HEK293 (cell line): ENCODE measurements around the gene BRWD1.

ENCODE experiments used
- CTCF ChIA-PET: fragments of 350-600 bp; formaldehyde crosslinking; extraction: SDS; loops from one replicate; lab custom pipeline; 2021; ENCODE audit warnings: antibody characterized with exemption; lab: Yijun Ruan, JAX
- POLR2A ChIA-PET: fragments of 300-600 bp; formaldehyde crosslinking; extraction: SDS; loops from one replicate; lab custom pipeline; 2020; ENCODE audit warnings: antibody characterized with exemption, inconsistent platforms; lab: Yijun Ruan, JAX
- H3K27ac ChIP-seq: fragments of 200-500 bp; sonication (Bioruptor generic); 2 replicates; pipeline ENCODE4 v1.5.1; 2014; ENCODE audit warnings: low read depth, low read length, control low read depth, inconsistent platforms; ENCODE audit errors: extremely low read depth
- H3K36me3 ChIP-seq, 2 experiments: fragments of 200-500 bp in 1 of 2; sonication (Bioruptor generic) in 1 of 2; 1 replicate in 1 of 2; 2 replicates in 1 of 2; pipeline ENCODE4 v1.5.1; 2014 to 2017; ENCODE audit warnings: inconsistent platforms in 2 of 2, low read length in 2 of 2; ENCODE audit not compliant: control insufficient read depth in 2 of 2, insufficient read depth in 1 of 2
- H3K4me1 ChIP-seq: fragments of 200-500 bp; sonication (Bioruptor generic); 2 replicates; pipeline ENCODE4 v1.5.1; 2014; ENCODE audit warnings: mild to moderate bottlenecking, low read length, inconsistent platforms; ENCODE audit not compliant: control insufficient read depth, insufficient read depth
- H3K4me3 ChIP-seq: 2 replicates; pipeline ENCODE4 v1.5.1; 2011; ENCODE audit warnings: low read depth, mild to moderate bottlenecking, control low read depth, low read length, moderate library complexity
- H3K9me3 ChIP-seq: fragments of 200-500 bp; sonication (Bioruptor generic); 2 replicates; pipeline ENCODE4 v1.5.1; 2014; ENCODE audit warnings: low read depth, low read length, inconsistent platforms; ENCODE audit not compliant: control insufficient read depth, insufficient read depth
- FEZF1 ChIP-seq: fragments of 450-650 bp; formaldehyde crosslinking; IDR thresholded peaks from 2 replicates; pipeline ENCODE4 v1.5.1; 2016; ENCODE audit warnings: missing biosample characterization, missing genetic modification characterization
- OSR2 ChIP-seq: fragments of 450-650 bp; formaldehyde crosslinking; IDR thresholded peaks from 2 replicates; pipeline ENCODE4 v1.5.1; 2016; ENCODE audit warnings: missing biosample characterization, missing genetic modification characterization
- REPIN1 ChIP-seq: fragments of 450-650 bp; formaldehyde crosslinking; IDR thresholded peaks from 2 replicates; pipeline ENCODE4 v1.5.1; 2017; ENCODE audit warnings: missing biosample characterization, missing genetic modification characterization, low read depth
- WT1 ChIP-seq: fragments of 450-650 bp; formaldehyde crosslinking; IDR thresholded peaks from 2 replicates; pipeline ENCODE4 v1.5.1; 2016; ENCODE audit warnings: missing biosample characterization, missing genetic modification characterization
- ZBTB17 ChIP-seq: fragments of 450-650 bp; formaldehyde crosslinking; IDR thresholded peaks from 2 replicates; pipeline ENCODE4 v1.5.1; 2016; ENCODE audit warnings: missing biosample characterization, missing genetic modification characterization
- ZBTB7A ChIP-seq: fragments of 450-650 bp; formaldehyde crosslinking; IDR thresholded peaks from 2 replicates; pipeline ENCODE4 v1.5.1; 2016; ENCODE audit warnings: low read depth, missing biosample characterization, missing genetic modification characterization
- ZEB2 ChIP-seq: fragments of 450-650 bp; formaldehyde crosslinking; IDR thresholded peaks from 2 replicates; pipeline ENCODE4 v1.5.1; 2016; ENCODE audit warnings: missing biosample characterization, missing genetic modification characterization
- ZNF175 ChIP-seq: fragments of 450-650 bp; formaldehyde crosslinking; IDR thresholded peaks from 2 replicates; pipeline ENCODE4 v1.5.1; 2016; ENCODE audit warnings: missing biosample characterization, missing genetic modification characterization
- ZNF211 ChIP-seq: fragments of 450-650 bp; formaldehyde crosslinking; IDR thresholded peaks from 2 replicates; pipeline ENCODE4 v1.5.1; 2016; ENCODE audit warnings: low read depth, missing biosample characterization, missing genetic modification characterization
- ZNF274 ChIP-seq, 2 experiments: fragments of 200-500 bp in 1 of 2; fragments of 450-650 bp in 1 of 2; sonication (Bioruptor generic) in 1 of 2; formaldehyde crosslinking in 1 of 2; IDR thresholded peaks; 2 replicates each; pipeline versions ENCODE4 v1.5.1 to v1.6.1; 2014 to 2016; ENCODE audit warnings: borderline replicate concordance in 1 of 2, inconsistent platforms in 1 of 2, low read length in 1 of 2, missing biosample characterization in 1 of 2, missing genetic modification characterization in 1 of 2
- ZNF366 ChIP-seq: fragments of 450-650 bp; formaldehyde crosslinking; conservative IDR thresholded peaks from 2 replicates; pipeline ENCODE4 v1.5.1; 2016; ENCODE audit warnings: missing biosample characterization, missing genetic modification characterization
- ZNF394 ChIP-seq: fragments of 450-650 bp; formaldehyde crosslinking; IDR thresholded peaks from 2 replicates; pipeline ENCODE4 v1.5.1; 2016; ENCODE audit warnings: missing biosample characterization, missing genetic modification characterization, mild to moderate bottlenecking, moderate library complexity, borderline replicate concordance
- ZNF777 ChIP-seq: fragments of 450-650 bp; formaldehyde crosslinking; IDR thresholded peaks from 2 replicates; pipeline ENCODE4 v1.5.1; 2017; ENCODE audit warnings: missing biosample characterization, missing genetic modification characterization, borderline replicate concordance
- TF ChIP-seq, protein P1 (sequence below): fragments of 450-650 bp; formaldehyde crosslinking; IDR thresholded peaks from 2 replicates; pipeline ENCODE4 v1.5.1; 2016; ENCODE audit warnings: missing biosample characterization, missing genetic modification characterization, low read depth
- TF ChIP-seq, protein P2 (sequence below): fragments of 450-650 bp; formaldehyde crosslinking; IDR thresholded peaks from 2 replicates; pipeline ENCODE4 v1.5.1; 2016; ENCODE audit warnings: missing biosample characterization, missing genetic modification characterization, borderline replicate concordance
- TF ChIP-seq, protein P3 (sequence below): fragments of 450-650 bp; formaldehyde crosslinking; IDR thresholded peaks from 2 replicates; pipeline ENCODE4 v1.5.1; 2016; ENCODE audit warnings: missing biosample characterization, missing genetic modification characterization
- TF ChIP-seq, protein P4 (sequence below): IDR thresholded peaks from 2 replicates; pipeline ENCODE4 v1.6.1; 2011; ENCODE audit warnings: mild to moderate bottlenecking, low read depth, low read length, borderline replicate concordance
- TF ChIP-seq, protein P5 (sequence below): fragments of 450-650 bp; formaldehyde crosslinking; IDR thresholded peaks from 2 replicates; pipeline ENCODE4 v1.5.1; 2017; ENCODE audit warnings: missing biosample characterization, missing genetic modification characterization
- TF ChIP-seq, protein P6 (sequence below): fragments of 450-650 bp; formaldehyde crosslinking; conservative IDR thresholded peaks from 2 replicates; pipeline ENCODE4 v1.5.1; 2016; ENCODE audit warnings: low read depth, missing biosample characterization, missing genetic modification characterization

Gene BRWD1

DNA sequence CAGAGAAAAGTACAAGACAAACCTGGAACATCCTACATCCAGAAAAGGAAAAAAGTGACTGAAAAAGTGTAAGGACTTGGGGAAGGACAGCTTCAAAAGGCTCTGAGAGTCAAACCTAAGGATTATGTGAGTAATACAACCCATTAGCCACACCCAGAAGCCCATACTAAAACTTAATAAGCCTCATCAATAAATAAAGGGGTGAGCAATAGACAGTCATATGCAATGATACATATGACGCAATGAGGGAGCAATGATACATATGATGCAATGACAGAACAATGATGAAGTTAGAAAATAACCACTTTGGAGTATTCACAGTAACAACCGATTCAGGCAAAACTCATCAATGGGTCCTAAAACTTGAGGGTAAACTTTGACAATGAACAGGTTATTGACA lies 50.1 kb downstream of the BRWD1 start:
- Histone ChIP-seq H3K4me3 (no peak overlapping the region), H3K27ac (no peak overlapping the region), H3K4me1 (peaks cover 6% of the 10 kb centered on the region), H3K9me3 (no peaks in the 10 kb centered on the region), H3K36me3 (peaks cover 44 to 66% of the 10 kb centered on the region in 2 experiments)
- TF ChIP-seq ZBTB17 (tag by site-specific recombination) (peak; percentile 54), REPIN1 (tag by site-specific recombination) (no peak), ZNF777 (tag by site-specific recombination) (no peak)
- TF ChIP-seq, protein P1, sequence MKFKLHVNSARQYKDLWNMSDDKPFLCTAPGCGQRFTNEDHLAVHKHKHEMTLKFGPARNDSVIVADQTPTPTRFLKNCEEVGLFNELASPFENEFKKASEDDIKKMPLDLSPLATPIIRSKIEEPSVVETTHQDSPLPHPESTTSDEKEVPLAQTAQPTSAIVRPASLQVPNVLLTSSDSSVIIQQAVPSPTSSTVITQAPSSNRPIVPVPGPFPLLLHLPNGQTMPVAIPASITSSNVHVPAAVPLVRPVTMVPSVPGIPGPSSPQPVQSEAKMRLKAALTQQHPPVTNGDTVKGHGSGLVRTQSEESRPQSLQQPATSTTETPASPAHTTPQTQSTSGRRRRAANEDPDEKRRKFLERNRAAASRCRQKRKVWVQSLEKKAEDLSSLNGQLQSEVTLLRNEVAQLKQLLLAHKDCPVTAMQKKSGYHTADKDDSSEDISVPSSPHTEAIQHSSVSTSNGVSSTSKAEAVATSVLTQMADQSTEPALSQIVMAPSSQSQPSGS (tag by site-specific recombination): 0 out of 2 replicates have a peak, but pooled peaks have one; percentile 21
- ChIA-PET CTCF (interaction anchor here (0.7 kb wide), 1 partner anchor 178 kb away, joined by 3 read pairs; no protein-coding TSS in a partner anchor), POLR2A (interaction anchor here (0.6 kb wide), 1 partner anchor 296 kb away, joined by 5 read pairs; no protein-coding TSS in a partner anchor)

DNA sequence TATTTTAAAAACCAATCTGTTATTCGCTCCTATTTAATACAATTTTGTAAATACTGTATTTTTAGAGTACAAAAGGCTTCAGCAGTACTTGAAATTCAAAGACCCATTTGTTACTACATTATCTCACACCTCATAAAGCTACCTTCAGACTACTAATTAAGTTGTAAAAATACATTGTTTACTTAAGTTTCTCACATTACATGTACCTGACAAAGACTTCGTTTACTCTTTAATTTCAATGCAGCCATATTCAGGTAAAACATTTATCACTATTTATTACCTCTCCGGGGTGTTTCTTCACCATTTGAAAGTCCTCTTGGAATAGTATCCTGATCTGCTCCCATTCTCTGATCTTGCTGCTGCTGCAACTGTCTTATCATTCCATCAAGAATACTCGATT lies 55.2 kb downstream of the BRWD1 start:
- H3K4me1 ChIP-seq: peaks cover 12% of the 10 kb centered on the region
- ChIA-PET POLR2A (no interaction called here), CTCF (no interaction called here)
- no peaks in the 10 kb centered on the region for H3K9me3 ChIP-seq
- peaks cover 24 to 59% of the 10 kb centered on the region in 2 experiments for H3K36me3 ChIP-seq
- no peak overlapping the region for H3K27ac ChIP-seq
- H3K4me3 ChIP-seq: no peak overlapping the region
- TF ChIP-seq, protein P2, sequence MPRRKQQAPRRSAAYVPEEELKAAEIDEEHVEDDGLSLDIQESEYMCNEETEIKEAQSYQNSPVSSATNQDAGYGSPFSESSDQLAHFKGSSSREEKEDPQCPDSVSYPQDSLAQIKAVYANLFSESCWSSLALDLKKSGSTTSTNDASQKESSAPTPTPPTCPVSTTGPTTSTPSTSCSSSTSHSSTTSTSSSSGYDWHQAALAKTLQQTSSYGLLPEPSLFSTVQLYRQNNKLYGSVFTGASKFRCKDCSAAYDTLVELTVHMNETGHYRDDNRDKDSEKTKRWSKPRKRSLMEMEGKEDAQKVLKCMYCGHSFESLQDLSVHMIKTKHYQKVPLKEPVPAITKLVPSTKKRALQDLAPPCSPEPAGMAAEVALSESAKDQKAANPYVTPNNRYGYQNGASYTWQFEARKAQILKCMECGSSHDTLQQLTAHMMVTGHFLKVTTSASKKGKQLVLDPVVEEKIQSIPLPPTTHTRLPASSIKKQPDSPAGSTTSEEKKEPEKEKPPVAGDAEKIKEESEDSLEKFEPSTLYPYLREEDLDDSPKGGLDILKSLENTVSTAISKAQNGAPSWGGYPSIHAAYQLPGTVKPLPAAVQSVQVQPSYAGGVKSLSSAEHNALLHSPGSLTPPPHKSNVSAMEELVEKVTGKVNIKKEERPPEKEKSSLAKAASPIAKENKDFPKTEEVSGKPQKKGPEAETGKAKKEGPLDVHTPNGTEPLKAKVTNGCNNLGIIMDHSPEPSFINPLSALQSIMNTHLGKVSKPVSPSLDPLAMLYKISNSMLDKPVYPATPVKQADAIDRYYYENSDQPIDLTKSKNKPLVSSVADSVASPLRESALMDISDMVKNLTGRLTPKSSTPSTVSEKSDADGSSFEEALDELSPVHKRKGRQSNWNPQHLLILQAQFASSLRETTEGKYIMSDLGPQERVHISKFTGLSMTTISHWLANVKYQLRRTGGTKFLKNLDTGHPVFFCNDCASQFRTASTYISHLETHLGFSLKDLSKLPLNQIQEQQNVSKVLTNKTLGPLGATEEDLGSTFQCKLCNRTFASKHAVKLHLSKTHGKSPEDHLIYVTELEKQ (tag by site-specific recombination): 0 out of 2 replicates have a peak, but pooled peaks have one; percentile 21
- 0 out of 2 replicates have a peak, but pooled peaks have one; percentile 17 for TF ChIP-seq ZNF394 (tag by site-specific recombination)
- TF ChIP-seq ZNF274 (IDR thresholded peaks at IDR 0.05; ENCODE audit: low read length): no peak
- no peak for TF ChIP-seq ZNF274 (tag by site-specific recombination; IDR thresholded peaks at IDR 0.05; ENCODE audit: borderline replicate concordance)
- TF ChIP-seq, protein P3, sequence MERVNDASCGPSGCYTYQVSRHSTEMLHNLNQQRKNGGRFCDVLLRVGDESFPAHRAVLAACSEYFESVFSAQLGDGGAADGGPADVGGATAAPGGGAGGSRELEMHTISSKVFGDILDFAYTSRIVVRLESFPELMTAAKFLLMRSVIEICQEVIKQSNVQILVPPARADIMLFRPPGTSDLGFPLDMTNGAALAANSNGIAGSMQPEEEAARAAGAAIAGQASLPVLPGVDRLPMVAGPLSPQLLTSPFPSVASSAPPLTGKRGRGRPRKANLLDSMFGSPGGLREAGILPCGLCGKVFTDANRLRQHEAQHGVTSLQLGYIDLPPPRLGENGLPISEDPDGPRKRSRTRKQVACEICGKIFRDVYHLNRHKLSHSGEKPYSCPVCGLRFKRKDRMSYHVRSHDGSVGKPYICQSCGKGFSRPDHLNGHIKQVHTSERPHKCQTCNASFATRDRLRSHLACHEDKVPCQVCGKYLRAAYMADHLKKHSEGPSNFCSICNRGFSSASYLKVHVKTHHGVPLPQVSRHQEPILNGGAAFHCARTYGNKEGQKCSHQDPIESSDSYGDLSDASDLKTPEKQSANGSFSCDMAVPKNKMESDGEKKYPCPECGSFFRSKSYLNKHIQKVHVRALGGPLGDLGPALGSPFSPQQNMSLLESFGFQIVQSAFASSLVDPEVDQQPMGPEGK (tag by site-specific recombination): no peak
- no peak for TF ChIP-seq ZNF211
- TF ChIP-seq ZNF175 (tag by site-specific recombination): no peak
- TF ChIP-seq ZEB2 (tag by site-specific recombination): peak; percentile 52; the same call in 1 of the 2 replicates
- TF ChIP-seq, protein P4, sequence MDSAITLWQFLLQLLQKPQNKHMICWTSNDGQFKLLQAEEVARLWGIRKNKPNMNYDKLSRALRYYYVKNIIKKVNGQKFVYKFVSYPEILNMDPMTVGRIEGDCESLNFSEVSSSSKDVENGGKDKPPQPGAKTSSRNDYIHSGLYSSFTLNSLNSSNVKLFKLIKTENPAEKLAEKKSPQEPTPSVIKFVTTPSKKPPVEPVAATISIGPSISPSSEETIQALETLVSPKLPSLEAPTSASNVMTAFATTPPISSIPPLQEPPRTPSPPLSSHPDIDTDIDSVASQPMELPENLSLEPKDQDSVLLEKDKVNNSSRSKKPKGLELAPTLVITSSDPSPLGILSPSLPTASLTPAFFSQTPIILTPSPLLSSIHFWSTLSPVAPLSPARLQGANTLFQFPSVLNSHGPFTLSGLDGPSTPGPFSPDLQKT: no peak
- peak; percentile 49; the same call in 1 of the 2 replicates for TF ChIP-seq FEZF1 (tag by site-specific recombination)
- TF ChIP-seq OSR2: peak; percentile 95
- peak; percentile 65; the same call in 1 of the 2 replicates for TF ChIP-seq ZNF366
- TF ChIP-seq, protein P5, sequence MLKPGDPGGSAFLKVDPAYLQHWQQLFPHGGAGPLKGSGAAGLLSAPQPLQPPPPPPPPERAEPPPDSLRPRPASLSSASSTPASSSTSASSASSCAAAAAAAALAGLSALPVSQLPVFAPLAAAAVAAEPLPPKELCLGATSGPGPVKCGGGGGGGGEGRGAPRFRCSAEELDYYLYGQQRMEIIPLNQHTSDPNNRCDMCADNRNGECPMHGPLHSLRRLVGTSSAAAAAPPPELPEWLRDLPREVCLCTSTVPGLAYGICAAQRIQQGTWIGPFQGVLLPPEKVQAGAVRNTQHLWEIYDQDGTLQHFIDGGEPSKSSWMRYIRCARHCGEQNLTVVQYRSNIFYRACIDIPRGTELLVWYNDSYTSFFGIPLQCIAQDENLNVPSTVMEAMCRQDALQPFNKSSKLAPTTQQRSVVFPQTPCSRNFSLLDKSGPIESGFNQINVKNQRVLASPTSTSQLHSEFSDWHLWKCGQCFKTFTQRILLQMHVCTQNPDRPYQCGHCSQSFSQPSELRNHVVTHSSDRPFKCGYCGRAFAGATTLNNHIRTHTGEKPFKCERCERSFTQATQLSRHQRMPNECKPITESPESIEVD (tag by site-specific recombination): peak; percentile 92
- peak; percentile 50 for TF ChIP-seq WT1 (tag by site-specific recombination)
- TF ChIP-seq, protein P6, sequence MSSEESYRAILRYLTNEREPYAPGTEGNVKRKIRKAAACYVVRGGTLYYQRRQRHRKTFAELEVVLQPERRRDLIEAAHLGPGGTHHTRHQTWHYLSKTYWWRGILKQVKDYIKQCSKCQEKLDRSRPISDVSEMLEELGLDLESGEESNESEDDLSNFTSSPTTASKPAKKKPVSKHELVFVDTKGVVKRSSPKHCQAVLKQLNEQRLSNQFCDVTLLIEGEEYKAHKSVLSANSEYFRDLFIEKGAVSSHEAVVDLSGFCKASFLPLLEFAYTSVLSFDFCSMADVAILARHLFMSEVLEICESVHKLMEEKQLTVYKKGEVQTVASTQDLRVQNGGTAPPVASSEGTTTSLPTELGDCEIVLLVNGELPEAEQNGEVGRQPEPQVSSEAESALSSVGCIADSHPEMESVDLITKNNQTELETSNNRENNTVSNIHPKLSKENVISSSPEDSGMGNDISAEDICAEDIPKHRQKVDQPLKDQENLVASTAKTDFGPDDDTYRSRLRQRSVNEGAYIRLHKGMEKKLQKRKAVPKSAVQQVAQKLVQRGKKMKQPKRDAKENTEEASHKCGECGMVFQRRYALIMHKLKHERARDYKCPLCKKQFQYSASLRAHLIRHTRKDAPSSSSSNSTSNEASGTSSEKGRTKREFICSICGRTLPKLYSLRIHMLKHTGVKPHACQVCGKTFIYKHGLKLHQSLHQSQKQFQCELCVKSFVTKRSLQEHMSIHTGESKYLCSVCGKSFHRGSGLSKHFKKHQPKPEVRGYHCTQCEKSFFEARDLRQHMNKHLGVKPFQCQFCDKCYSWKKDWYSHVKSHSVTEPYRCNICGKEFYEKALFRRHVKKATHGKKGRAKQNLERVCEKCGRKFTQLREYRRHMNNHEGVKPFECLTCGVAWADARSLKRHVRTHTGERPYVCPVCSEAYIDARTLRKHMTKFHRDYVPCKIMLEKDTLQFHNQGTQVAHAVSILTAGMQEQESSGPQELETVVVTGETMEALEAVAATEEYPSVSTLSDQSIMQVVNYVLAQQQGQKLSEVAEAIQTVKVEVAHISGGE (tag by site-specific recombination): no peak
- TF ChIP-seq ZBTB7A (tag by site-specific recombination): no peak
